CD14-positive monocyte (primary cell): ENCODE measurements around the gene TMTC2. TPM values are rescaled to one million over a fixed set of nuclear protein-coding genes. Genes with fewer than 3 reads are reported as not detected.

Source experiments
- DNase-seq, 3 donors: peaks; one replicate each; pipeline ENCODE4 v3.0.0-alpha.2; 2011 to 2022
- H2AFZ ChIP-seq: 2 replicates; pipeline ENCODE4 v1.6.0; 2012; ENCODE audit warnings: mild to moderate bottlenecking, low read depth, low read length, inconsistent platforms; ENCODE audit not compliant: insufficient read depth, poor library complexity, severe bottlenecking
- H3K27ac ChIP-seq, 2 donors: 1 replicate in 1 of 2; 2 replicates in 1 of 2; pipeline ENCODE4 v1.5.1; 2012 to 2013; ENCODE audit warnings: low read length in 2 of 2, control low read depth in 1 of 2, inconsistent platforms in 1 of 2, low read depth in 1 of 2, mild to moderate bottlenecking in 1 of 2
- H3K27me3 ChIP-seq, 2 donors: one replicate each; pipeline versions ENCODE4 v1.6.0 to v1.6.1; 2011 to 2013; ENCODE audit warnings: low read length in 2 of 2; ENCODE audit not compliant: control insufficient read depth in 2 of 2, insufficient read depth in 2 of 2
- H3K36me3 ChIP-seq, 2 donors: replicated peaks in 1 of 2; 1 replicate in 1 of 2; 2 replicates in 1 of 2; pipeline versions ENCODE4 v1.5.1 to v1.6.1; 2012 to 2013; ENCODE audit warnings: low read length in 2 of 2, control low read depth in 1 of 2, inconsistent platforms in 1 of 2, mild to moderate bottlenecking in 1 of 2; ENCODE audit not compliant: insufficient read depth in 2 of 2, control insufficient read depth in 1 of 2
- H3K4me1 ChIP-seq, 2 donors: 1 replicate in 1 of 2; 2 replicates in 1 of 2; pipeline versions ENCODE4 v1.5.1 to v1.6.1; 2012 to 2013; ENCODE audit warnings: low read length in 2 of 2, control low read depth in 1 of 2, inconsistent platforms in 1 of 2, mild to moderate bottlenecking in 1 of 2, moderate library complexity in 1 of 2; ENCODE audit not compliant: insufficient read depth in 2 of 2, control insufficient read depth in 1 of 2
- H3K4me2 ChIP-seq: replicated peaks from 2 replicates; pipeline ENCODE3; 2012; ENCODE audit warnings: low read length, moderate library complexity, mild to moderate bottlenecking; ENCODE audit not compliant: poor library complexity, severe bottlenecking; ENCODE audit errors: extremely low read depth
- H3K4me3 ChIP-seq, 3 experiments: fragments of 200-600 bp in 1 of 3; sonication (generic) in 1 of 3; replicated peaks in 1 of 3; 1 replicate in 2 of 3; 2 replicates in 1 of 3; pipeline ENCODE4 v1.5.1; 2011 to 2013; ENCODE audit warnings: low read length in 3 of 3, mild to moderate bottlenecking in 3 of 3, control low read depth in 2 of 3, low read depth in 2 of 3, inconsistent platforms in 1 of 3, moderate library complexity in 1 of 3
- H3K79me2 ChIP-seq: 2 replicates; pipeline ENCODE4 v1.6.0; 2012; ENCODE audit warnings: mild to moderate bottlenecking, control low read depth, inconsistent platforms, low read length, moderate library complexity; ENCODE audit not compliant: insufficient read depth
- H3K9ac ChIP-seq: 2 replicates; pipeline ENCODE4 v1.6.0; 2017; ENCODE audit warnings: low read length, mild to moderate bottlenecking; ENCODE audit not compliant: insufficient read depth, poor library complexity, severe bottlenecking
- H3K9me3 ChIP-seq, 2 donors: replicated peaks in 1 of 2; 1 replicate in 1 of 2; 2 replicates in 1 of 2; pipeline versions ENCODE4 v1.5.1 to v1.6.1; 2012 to 2013; ENCODE audit warnings: low read length in 2 of 2, control low read depth in 1 of 2; ENCODE audit not compliant: control insufficient read depth in 1 of 2, insufficient read depth in 1 of 2
- H4K20me1 ChIP-seq: 2 replicates; pipeline ENCODE4 v1.6.0; 2012; ENCODE audit warnings: mild to moderate bottlenecking, low read length, control low read depth, moderate library complexity; ENCODE audit not compliant: insufficient read depth
- H3K27ac Mint-ChIP-seq, 7 donors: one replicate each; pipeline ENCODE4 v1.8.0; 2020; ENCODE audit warnings: mild to moderate bottlenecking in 7 of 7, mixed read lengths in 7 of 7, moderate library complexity in 6 of 7, inconsistent platforms in 2 of 7
- H3K27me3 Mint-ChIP-seq, 3 donors: one replicate each; pipeline ENCODE4 v1.8.0; 2021 to 2022; ENCODE audit warnings: low read depth in 3 of 3, mild to moderate bottlenecking in 3 of 3, mixed read lengths in 3 of 3, moderate library complexity in 3 of 3, inconsistent platforms in 1 of 3
- H3K36me3 Mint-ChIP-seq, 2 donors: one replicate each; pipeline ENCODE4 v1.8.0; 2020; ENCODE audit warnings: mixed read lengths in 2 of 2, inconsistent platforms in 1 of 2, mild to moderate bottlenecking in 1 of 2
- H3K4me1 Mint-ChIP-seq: one replicate; pipeline ENCODE4 v1.8.0; 2020; ENCODE audit warnings: mild to moderate bottlenecking, mixed read lengths
- H3K4me3 Mint-ChIP-seq, 2 donors: one replicate each; pipeline ENCODE4 v1.8.0; 2020; ENCODE audit warnings: mild to moderate bottlenecking in 2 of 2, mixed read lengths in 2 of 2, moderate library complexity in 1 of 2
- H3K9me3 Mint-ChIP-seq, 7 donors: one replicate each; pipeline ENCODE4 v1.8.0; 2020 to 2022; ENCODE audit warnings: mixed read lengths in 7 of 7, mild to moderate bottlenecking in 6 of 7, moderate library complexity in 6 of 7, inconsistent platforms in 2 of 7
- CTCF ChIP-seq: fragments of 200-600 bp; IDR thresholded peaks from one replicate; pipeline ENCODE4 v1.8.0; 2022; ENCODE audit warnings: antibody characterized with exemption, mild to moderate bottlenecking
- WGBS: methylation state at CpG from one replicate; pipeline ENCODE4 v1.1.5; 2013; ENCODE audit warnings: missing lambda C conversion rate; ENCODE audit not compliant: insufficient coverage; 5-methylcytosine and 5-hydroxymethylcytosine counted together
- intact Hi-C, 2 donors: fragments of 100-400 bp; cut with micrococcal nuclease; formaldehyde crosslinking; loops; one replicate each; pipeline versions ENCODE4 v1.15.0 to v1.15.1; 2023
- polyA plus RNA-seq, 3 donors: library from polyadenylated mRNA; depleted of rRNA in 1 of 3; unstranded in 2 of 3; stranded (reverse) in 1 of 3; fragments of 300-500 nt in 2 of 3; fragments of >200 nt in 1 of 3; fragmentation: Illumina TruSeq in 2 of 3; gene quantifications; 1 replicate in 2 of 3; 2 replicates in 1 of 3; pipeline ENCODE4 v1.2.3, GENCODE V29; 2012 to 2021

Gene TMTC2
- polyA plus RNA-seq, 3 donors: 2.5 to 15.7 (median 3.3) TPM

- no peak overlapping the region for H3K4me3 Mint-ChIP-seq
These were observed 107.1 kb downstream of the TMTC2 start for GRCh38 chr12:82793751-82794281.

GRCh38 chr12:82797480-82797879, 110.8 kb downstream of the TMTC2 start:
- H3K79me2 ChIP-seq: no peaks in the 10 kb centered on the region
- H3K27ac ChIP-seq: no peak overlapping the region
- H3K4me1 Mint-ChIP-seq: no peaks in the 10 kb centered on the region
- no peak overlapping the region for H2AFZ ChIP-seq
- no peak overlapping the region for H3K4me3 Mint-ChIP-seq
- H3K4me3 ChIP-seq: no peak overlapping the region
- no peaks in the 10 kb centered on the region for H4K20me1 ChIP-seq
- H3K4me2 ChIP-seq: no peak overlapping the region
- intact Hi-C loops: no loop called here
- peaks cover 12 to 53% of the 10 kb centered on the region in 2 donors for H3K36me3 ChIP-seq
- no CpG with 5 or more reads among the region's 4 CpGs for WGBS
- no peak overlapping the region for H3K9ac ChIP-seq
- H3K27me3 ChIP-seq: no peaks in the 10 kb centered on the region
- H3K9me3 Mint-ChIP-seq: peaks cover 0 to 7% (median 4%) of the 10 kb centered on the region in 7 donors
- no peak for DNase-seq
- H3K36me3 Mint-ChIP-seq: peaks cover 44 to 62% of the 10 kb centered on the region in 2 donors
- H3K27me3 Mint-ChIP-seq: peaks cover 0 to 1% (median 0%) of the 10 kb centered on the region in 3 donors
- H3K9me3 ChIP-seq: no peaks in the 10 kb centered on the region
- TF ChIP-seq CTCF: no peak
- H3K4me1 ChIP-seq: no peaks in the 10 kb centered on the region
- H3K27ac Mint-ChIP-seq: no peak overlapping the region

More at GRCh38 chr12:82793751-82794281, 107.1 kb downstream of the TMTC2 start:
- Histone ChIP-seq H3K36me3 (peaks cover 12 to 41% of the 10 kb centered on the region in 2 donors), H2AFZ (no peak overlapping the region), H3K27me3 (no peaks in the 10 kb centered on the region), H3K9me3 (no peaks in the 10 kb centered on the region), H3K4me3 (no peak overlapping the region), H3K79me2 (no peaks in the 10 kb centered on the region), H3K4me1 (no peaks in the 10 kb centered on the region), H3K4me2 (no peak overlapping the region), H3K9ac (no peak overlapping the region), H3K27ac (no peak overlapping the region), H4K20me1 (no peaks in the 10 kb centered on the region)
- Mint-ChIP-seq H3K9me3 (no peaks in the 10 kb centered on the region), H3K27ac (peak overlapping the region in 2 of 7 donors; percentile 11 to 20), H3K4me1 (peaks cover 9% of the 10 kb centered on the region), H3K36me3 (peaks cover 35 to 49% of the 10 kb centered on the region in 2 donors), H3K27me3 (peaks cover 0 to 3% (median 0%) of the 10 kb centered on the region in 3 donors)
- no peak for DNase-seq
- no peak for TF ChIP-seq CTCF
- WGBS: 90% methylated on average over 7 of the region's 8 CpGs
- intact Hi-C loops: no loop called here
